Panc1 (cell line): Measurements from ENCODE around the gene PRKAR2B. TPM values are rescaled to one million over a fixed set of nuclear protein-coding genes. Genes with fewer than 3 reads are reported as not detected.

Source experiments
- ATAC-seq: fragments of 200-7000 bp; cut with Tn5 transposase; 2 replicates; pipeline ENCODE4 v1.9.1; 2020; ENCODE audit warnings: mild to moderate bottlenecking, moderate library complexity
- BruUV-seq: library from RNA; stranded (reverse); fragments of 400-500 nt; replicated peaks from 2 replicates; lab custom pipeline; 2021; lab: Mats Ljungman, UMichigan
- CTCF ChIA-PET: fragments of 300-600 bp; sonication (Branson Sonifier 250); formaldehyde crosslinking; loops from one replicate; lab custom pipeline; 2022; ENCODE audit warnings: antibody characterized with exemption; lab: Charles Lee
- POLR2A ChIA-PET: fragments of 300-600 bp; sonication (Branson Sonifier 250); formaldehyde crosslinking; loops from one replicate; lab custom pipeline; 2022; ENCODE audit warnings: antibody characterized with exemption; lab: Charles Lee
- DNase-seq: peaks from one replicate; pipeline ENCODE4 v3.0.0-alpha.2; 2010; ENCODE audit warnings: low read depth, low spot score
- H3K27ac ChIP-seq: 2 replicates; pipeline ENCODE4 v1.5.1; 2011; ENCODE audit warnings: mild to moderate bottlenecking, low read length, inconsistent platforms
- H3K27me3 ChIP-seq: fragments of 200-500 bp; sonication (Bioruptor generic); 2 replicates; pipeline ENCODE4 v1.6.0; 2014; ENCODE audit warnings: low read length, inconsistent platforms; ENCODE audit not compliant: control insufficient read depth, insufficient read depth
- H3K36me3 ChIP-seq: fragments of 200-500 bp; sonication (Bioruptor generic); 2 replicates; pipeline ENCODE4 v1.5.1; 2014; ENCODE audit warnings: inconsistent platforms, mild to moderate bottlenecking, low read length, moderate library complexity; ENCODE audit not compliant: control insufficient read depth, insufficient read depth
- H3K4me1 ChIP-seq: 2 replicates; pipeline ENCODE4 v1.5.1; 2011; ENCODE audit warnings: inconsistent platforms, mild to moderate bottlenecking, low read length, moderate library complexity; ENCODE audit not compliant: control insufficient read depth, insufficient read depth
- H3K4me3 ChIP-seq, 2 experiments: 2 replicates each; pipeline ENCODE4 v1.5.1; 2011 to 2012; ENCODE audit warnings: low read depth in 2 of 2, low read length in 2 of 2, mild to moderate bottlenecking in 2 of 2, inconsistent platforms in 1 of 2, moderate library complexity in 1 of 2
- H3K9me3 ChIP-seq: fragments of 200-500 bp; sonication (Bioruptor generic); 2 replicates; pipeline ENCODE4 v1.5.1; 2014; ENCODE audit warnings: low read depth, mild to moderate bottlenecking, inconsistent platforms, low read length, moderate library complexity; ENCODE audit not compliant: control insufficient read depth, insufficient read depth
- POLR2AphosphoS5 ChIP-seq: IDR thresholded peaks from 2 replicates; pipeline ENCODE4 v1.6.1; 2012; ENCODE audit warnings: mild to moderate bottlenecking, low read depth, low read length, moderate library complexity
- SIN3A ChIP-seq: IDR thresholded peaks from 2 replicates; pipeline ENCODE4 v1.6.1; 2012; ENCODE audit warnings: low read depth, mild to moderate bottlenecking, low read length, moderate library complexity, borderline replicate concordance; ENCODE audit not compliant: insufficient read depth
- TCF7L2 ChIP-seq: IDR thresholded peaks from 2 replicates; pipeline ENCODE4 v1.6.1; 2011; ENCODE audit warnings: mild to moderate bottlenecking, low read depth, low read length, inconsistent platforms
- in situ Hi-C: cut with HindIII; loops from 2 replicates; pipeline ENCODE4 v1.10.0; 2016; ENCODE audit warnings: low sequenced_read_pairs, low pct_unique_long_range_greater_than_20kb
- intact Hi-C: fragments of 100-400 bp; cut with micrococcal nuclease; formaldehyde crosslinking; loops from one replicate; pipeline ENCODE4 v1.10.0; 2022; ENCODE audit not compliant: unreplicated experiment
- total RNA-seq: library from RNA; stranded (reverse); gene quantifications from one replicate; pipeline ENCODE4 v1.2.1, GENCODE V29; 2021; ENCODE audit not compliant: unreplicated experiment
- TF ChIP-seq, protein P1 (sequence below): fragments of 450-650 bp; IDR thresholded peaks from 2 replicates; pipeline ENCODE4 v1.5.1; 2017; ENCODE audit warnings: mild to moderate bottlenecking
- TF ChIP-seq, protein P2 (sequence below), 2 experiments: IDR thresholded peaks; 2 replicates each; pipeline ENCODE4 v1.6.1; 2011 to 2012; ENCODE audit warnings: low read depth in 2 of 2, control low read depth in 1 of 2, low read length in 1 of 2, mild to moderate bottlenecking in 1 of 2, moderate library complexity in 1 of 2; ENCODE audit not compliant: insufficient read depth in 1 of 2

The PRKAR2B gene
- total RNA-seq, 1 experiment from 2014 or later, result 0.51 TPM

DNA sequence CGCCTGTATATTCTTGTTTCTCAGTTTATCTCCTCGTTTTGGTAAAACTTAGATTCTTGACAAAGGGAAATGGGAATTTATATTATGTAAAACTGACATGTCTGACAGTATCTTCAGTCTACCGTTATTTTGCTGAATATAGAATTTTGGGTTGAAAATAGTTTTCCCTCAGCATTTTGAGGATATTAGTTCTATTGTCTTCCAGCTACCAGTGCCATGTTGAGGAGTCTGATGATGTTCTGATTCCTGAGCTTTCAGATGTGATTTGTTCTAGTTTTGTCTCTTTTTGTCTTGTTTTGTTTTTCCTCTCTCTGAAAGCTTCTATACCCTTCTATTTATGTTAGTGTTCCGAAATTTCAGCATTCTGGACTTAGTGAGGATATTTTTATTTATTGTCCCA lies 8.0 kb upstream of the PRKAR2B start:
- H3K27ac ChIP-seq, result no peak overlapping the region
- no peaks in the 10 kb centered on the region for H3K4me1 ChIP-seq
- no TSS peak for BruUV-seq
- no peak overlapping the region for H3K4me3 ChIP-seq
- CTCF ChIA-PET, result no interaction called here
- no peaks in the 10 kb centered on the region for H3K36me3 ChIP-seq
- no peak for DNase-seq
- ATAC-seq, result no peak
- intact Hi-C loops (no loop called here), in situ Hi-C loops (no loop called here)
- POLR2A ChIA-PET, result no interaction called here
- no peaks in the 10 kb centered on the region for H3K9me3 ChIP-seq
- TF ChIP-seq, protein P1, sequence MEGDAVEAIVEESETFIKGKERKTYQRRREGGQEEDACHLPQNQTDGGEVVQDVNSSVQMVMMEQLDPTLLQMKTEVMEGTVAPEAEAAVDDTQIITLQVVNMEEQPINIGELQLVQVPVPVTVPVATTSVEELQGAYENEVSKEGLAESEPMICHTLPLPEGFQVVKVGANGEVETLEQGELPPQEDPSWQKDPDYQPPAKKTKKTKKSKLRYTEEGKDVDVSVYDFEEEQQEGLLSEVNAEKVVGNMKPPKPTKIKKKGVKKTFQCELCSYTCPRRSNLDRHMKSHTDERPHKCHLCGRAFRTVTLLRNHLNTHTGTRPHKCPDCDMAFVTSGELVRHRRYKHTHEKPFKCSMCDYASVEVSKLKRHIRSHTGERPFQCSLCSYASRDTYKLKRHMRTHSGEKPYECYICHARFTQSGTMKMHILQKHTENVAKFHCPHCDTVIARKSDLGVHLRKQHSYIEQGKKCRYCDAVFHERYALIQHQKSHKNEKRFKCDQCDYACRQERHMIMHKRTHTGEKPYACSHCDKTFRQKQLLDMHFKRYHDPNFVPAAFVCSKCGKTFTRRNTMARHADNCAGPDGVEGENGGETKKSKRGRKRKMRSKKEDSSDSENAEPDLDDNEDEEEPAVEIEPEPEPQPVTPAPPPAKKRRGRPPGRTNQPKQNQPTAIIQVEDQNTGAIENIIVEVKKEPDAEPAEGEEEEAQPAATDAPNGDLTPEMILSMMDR, result no peak
- TF ChIP-seq POLR2AphosphoS5 (no peak), TCF7L2 (no peak), SIN3A (no peak)
- TF ChIP-seq, protein P2, sequence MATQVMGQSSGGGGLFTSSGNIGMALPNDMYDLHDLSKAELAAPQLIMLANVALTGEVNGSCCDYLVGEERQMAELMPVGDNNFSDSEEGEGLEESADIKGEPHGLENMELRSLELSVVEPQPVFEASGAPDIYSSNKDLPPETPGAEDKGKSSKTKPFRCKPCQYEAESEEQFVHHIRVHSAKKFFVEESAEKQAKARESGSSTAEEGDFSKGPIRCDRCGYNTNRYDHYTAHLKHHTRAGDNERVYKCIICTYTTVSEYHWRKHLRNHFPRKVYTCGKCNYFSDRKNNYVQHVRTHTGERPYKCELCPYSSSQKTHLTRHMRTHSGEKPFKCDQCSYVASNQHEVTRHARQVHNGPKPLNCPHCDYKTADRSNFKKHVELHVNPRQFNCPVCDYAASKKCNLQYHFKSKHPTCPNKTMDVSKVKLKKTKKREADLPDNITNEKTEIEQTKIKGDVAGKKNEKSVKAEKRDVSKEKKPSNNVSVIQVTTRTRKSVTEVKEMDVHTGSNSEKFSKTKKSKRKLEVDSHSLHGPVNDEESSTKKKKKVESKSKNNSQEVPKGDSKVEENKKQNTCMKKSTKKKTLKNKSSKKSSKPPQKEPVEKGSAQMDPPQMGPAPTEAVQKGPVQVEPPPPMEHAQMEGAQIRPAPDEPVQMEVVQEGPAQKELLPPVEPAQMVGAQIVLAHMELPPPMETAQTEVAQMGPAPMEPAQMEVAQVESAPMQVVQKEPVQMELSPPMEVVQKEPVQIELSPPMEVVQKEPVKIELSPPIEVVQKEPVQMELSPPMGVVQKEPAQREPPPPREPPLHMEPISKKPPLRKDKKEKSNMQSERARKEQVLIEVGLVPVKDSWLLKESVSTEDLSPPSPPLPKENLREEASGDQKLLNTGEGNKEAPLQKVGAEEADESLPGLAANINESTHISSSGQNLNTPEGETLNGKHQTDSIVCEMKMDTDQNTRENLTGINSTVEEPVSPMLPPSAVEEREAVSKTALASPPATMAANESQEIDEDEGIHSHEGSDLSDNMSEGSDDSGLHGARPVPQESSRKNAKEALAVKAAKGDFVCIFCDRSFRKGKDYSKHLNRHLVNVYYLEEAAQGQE (IDR thresholded peaks at IDR 0.05; ENCODE audit: insufficient read depth in 1 of 2, low read depth in 2 of 2, low read length in 1 of 2), result no peak
- H3K27me3 ChIP-seq, result no peaks in the 10 kb centered on the region

DNA sequence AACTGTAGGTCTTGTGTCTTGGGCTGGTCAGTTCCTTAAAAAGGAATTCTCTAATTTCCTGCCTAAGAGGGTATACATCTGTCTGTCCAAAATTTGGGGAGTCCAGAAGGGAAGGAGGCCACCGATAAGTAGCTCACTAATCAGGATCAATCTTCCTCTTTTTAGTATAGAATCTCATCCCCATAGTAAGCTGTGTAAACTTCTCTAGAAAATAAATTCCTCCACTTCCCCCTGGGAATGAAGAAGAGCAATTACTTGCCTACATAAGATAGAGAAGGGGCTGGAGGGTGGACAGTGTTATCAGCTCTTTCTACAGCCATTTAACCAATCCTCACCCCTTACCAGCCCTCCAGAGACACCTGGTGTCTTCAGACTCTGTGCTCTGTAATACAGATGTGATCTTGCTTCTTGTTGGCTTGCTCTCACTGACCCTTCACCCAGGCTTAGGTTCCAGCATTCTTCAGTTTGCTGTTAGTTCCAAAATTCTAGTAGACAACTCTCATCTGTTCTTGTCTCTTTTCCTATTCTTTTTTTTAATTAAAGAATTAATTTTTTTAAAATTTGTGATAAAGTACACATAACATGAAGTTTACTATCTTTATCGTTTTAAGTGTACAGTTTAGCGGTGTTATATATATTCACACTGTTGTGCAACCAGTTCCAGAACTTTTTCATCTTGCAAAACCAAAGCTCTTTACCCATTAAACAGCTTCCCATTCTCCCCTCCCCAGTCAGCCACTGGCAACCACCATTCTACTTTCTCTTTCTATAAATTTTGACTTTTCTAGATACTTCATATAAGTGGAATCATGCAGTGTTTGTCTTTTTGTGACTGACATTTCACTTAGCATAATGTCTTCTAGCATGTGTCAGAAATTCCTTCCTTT lies 6.5 kb upstream of the PRKAR2B start:
- H3K4me3 ChIP-seq, result no peak overlapping the region
- no peaks in the 10 kb centered on the region for H3K36me3 ChIP-seq
- ChIA-PET CTCF (no interaction called here), POLR2A (no interaction called here)
- H3K27ac ChIP-seq, result no peak overlapping the region
- no peaks in the 10 kb centered on the region for H3K4me1 ChIP-seq
- TF ChIP-seq POLR2AphosphoS5 (no peak), TCF7L2 (no peak), SIN3A (no peak)
- TF ChIP-seq, protein P1, result no peak
- TF ChIP-seq, protein P2 (IDR thresholded peaks at IDR 0.05; ENCODE audit: insufficient read depth in 1 of 2, low read depth in 2 of 2, low read length in 1 of 2), result no peak
- no peak for DNase-seq
- H3K9me3 ChIP-seq, result no peaks in the 10 kb centered on the region
- no peaks in the 10 kb centered on the region for H3K27me3 ChIP-seq
- no TSS peak for BruUV-seq
- no peak for ATAC-seq
- in situ Hi-C loops, result no loop called here
- intact Hi-C loops, result no loop called here
